Vagina (tissue), 2 donors: Measurements from ENCODE around the gene PCK1.

ENCODE experiments used
- POLR2A ChIP-seq, 2 donors: fragments of 450-650 bp; IDR thresholded peaks; one replicate each; pipeline ENCODE4 v1.6.1; 2017; ENCODE audit warnings: antibody characterized with exemption in 2 of 2, mild to moderate bottlenecking in 2 of 2, moderate library complexity in 2 of 2
- POLR2AphosphoS5 ChIP-seq, 2 donors: sonication (generic); formaldehyde crosslinking; IDR thresholded peaks; one replicate each; pipeline ENCODE4 v1.9.0; 2017; ENCODE audit warnings: antibody characterized with exemption in 2 of 2, mild to moderate bottlenecking in 2 of 2, low read depth in 1 of 2; ENCODE audit not compliant: insufficient read depth in 1 of 2

DNA sequence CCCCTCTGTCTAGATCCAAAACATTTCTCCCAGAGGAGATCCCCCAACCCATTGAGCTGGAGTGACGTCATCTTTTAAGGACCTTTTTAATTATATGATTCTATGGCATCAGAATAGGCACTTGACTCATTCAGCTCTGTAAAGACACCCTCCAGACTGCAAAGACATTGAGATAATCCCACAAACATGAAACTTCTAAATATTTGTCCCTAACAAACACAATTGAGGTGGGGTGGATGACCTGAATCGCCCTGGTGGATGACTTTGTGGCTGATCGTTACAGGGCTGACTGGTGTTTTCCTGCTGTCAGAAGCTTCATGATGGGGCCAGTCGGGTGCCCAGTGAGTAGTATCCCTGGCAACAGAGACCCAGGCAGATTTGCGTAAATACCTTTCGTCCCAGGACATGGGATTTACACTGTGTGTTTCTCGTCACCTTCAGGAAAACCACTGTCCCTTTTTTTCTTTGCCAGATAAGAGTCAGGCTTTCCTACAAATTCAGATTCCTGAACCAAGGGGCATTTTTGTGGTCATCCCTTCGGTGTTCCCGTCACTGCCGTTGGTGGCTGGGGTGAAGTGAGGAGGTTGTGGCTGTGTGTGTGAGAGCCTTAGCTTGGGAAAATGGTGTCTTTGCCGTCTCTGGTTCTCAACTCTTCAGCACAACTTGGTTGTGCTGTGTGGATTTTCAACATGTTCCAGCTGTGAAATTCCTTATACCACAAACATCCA is 5.3 kb upstream of the PCK1 start:
- no peak for TF ChIP-seq POLR2A (IDR thresholded peaks at IDR 0.05)
- no peak for TF ChIP-seq POLR2AphosphoS5 (IDR thresholded peaks at IDR 0.05; ENCODE audit: insufficient read depth in 1 of 2, low read depth in 1 of 2)
